ENCODE data around the gene PHF2.

- TF ChIP-seq EZH2 (IDR thresholded peaks at IDR 0.05; ENCODE audit: low read depth, unreplicated experiment) (no peak), CTCF (conservative IDR thresholded peaks at IDR 0.05; ENCODE audit: low read depth in 2 of 2) (no peak), JUNB (IDR thresholded peaks at IDR 0.05; ENCODE audit: unreplicated experiment) (no peak), POLR2AphosphoS5 (IDR thresholded peaks at IDR 0.05; ENCODE audit: low read depth) (no peak), NANOG (IDR thresholded peaks at IDR 0.05; ENCODE audit: borderline replicate concordance) (no peak), EZH2phosphoT487 (IDR thresholded peaks at IDR 0.05; ENCODE audit: unreplicated experiment) (no peak), REST (IDR thresholded peaks at IDR 0.05; ENCODE audit: unreplicated experiment) (no peak), ETS1 (IDR thresholded peaks at IDR 0.05) (no peak), STAT1 (IDR thresholded peaks at IDR 0.05; ENCODE audit: unreplicated experiment) (no peak)
These were observed 19.1 kb downstream of the PHF2 start for GRCh38 chr9:93595461-93595860.
